Suprapubic skin (tissue), 4 donors: ENCODE data around the gene CAPZB.

Experiments used
- EP300 ChIP-seq: sonication (generic); formaldehyde crosslinking; IDR thresholded peaks from one replicate; pipeline ENCODE4 v1.6.1; 2017; ENCODE audit warnings: antibody characterized with exemption
- POLR2A ChIP-seq, 2 donors: fragments of 450-650 bp; IDR thresholded peaks; one replicate each; pipeline ENCODE4 v1.6.1; 2017; ENCODE audit warnings: antibody characterized with exemption in 2 of 2, mild to moderate bottlenecking in 2 of 2, moderate library complexity in 2 of 2
- POLR2AphosphoS5 ChIP-seq, 3 donors: sonication (generic); formaldehyde crosslinking; IDR thresholded peaks; one replicate each; pipeline ENCODE4 v1.6.1; 2017; ENCODE audit warnings: antibody characterized with exemption in 3 of 3

DNA sequence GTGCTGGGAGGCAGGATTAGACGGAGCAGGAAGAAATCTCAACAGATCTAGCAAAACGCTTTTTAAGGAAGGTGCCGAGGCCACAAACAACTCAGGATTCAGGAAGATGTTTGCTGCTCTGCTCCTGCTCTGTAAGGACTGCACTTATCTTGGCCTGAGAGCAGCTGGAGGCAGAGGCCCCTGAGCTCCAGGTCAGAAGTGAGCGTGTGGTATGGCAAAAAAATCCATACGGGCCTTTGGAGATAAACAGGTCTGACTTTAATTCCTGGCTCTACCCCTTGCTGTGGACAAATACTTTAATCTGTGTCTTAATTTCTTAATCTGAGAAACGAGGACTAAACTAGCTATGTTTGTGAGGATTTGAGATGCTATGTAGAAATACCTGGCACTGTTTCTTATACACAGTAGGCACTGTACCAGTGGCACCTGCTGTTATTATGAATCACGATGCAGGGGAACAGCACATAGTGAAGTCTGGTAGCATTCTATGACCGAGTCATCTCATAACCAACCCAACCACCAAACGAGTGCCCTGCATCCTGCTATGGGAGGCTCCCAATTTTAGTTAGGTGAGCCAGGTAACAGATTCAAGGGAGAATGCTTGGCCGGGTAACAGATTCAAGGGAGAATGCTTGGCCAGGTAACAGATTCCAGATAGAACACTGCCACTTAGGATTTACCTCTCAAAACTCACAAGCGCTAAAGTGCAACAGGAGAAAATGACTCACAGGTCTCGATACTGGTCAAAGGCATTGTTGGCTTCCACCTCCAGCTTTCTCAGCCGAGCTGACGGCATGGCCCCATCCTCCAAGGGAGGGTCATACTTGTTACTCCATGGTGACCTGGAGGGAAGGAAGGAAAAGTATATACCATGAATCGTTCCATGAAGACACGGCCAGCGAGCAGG is 107.3 kb downstream of the CAPZB start:
- no peak for TF ChIP-seq POLR2AphosphoS5 (IDR thresholded peaks at IDR 0.05)
- no peak for TF ChIP-seq POLR2A (IDR thresholded peaks at IDR 0.05)
- no peak for TF ChIP-seq EP300
